RPMI8226 (cell line): Measurements from ENCODE around the gene SERPINB4.

Source experiments
- DNase-seq: peaks from one replicate; pipeline ENCODE4 v3.0.0-alpha.2; 2015

The SERPINB4 gene

GRCh38 chr18:63626431-63626830 lies 17.6 kb downstream of the SERPINB4 start:
- DNase-seq: no peak

- no peak for DNase-seq
Observed at GRCh38 chr18:63624863-63625262, 19.2 kb downstream of the SERPINB4 start.

DNA sequence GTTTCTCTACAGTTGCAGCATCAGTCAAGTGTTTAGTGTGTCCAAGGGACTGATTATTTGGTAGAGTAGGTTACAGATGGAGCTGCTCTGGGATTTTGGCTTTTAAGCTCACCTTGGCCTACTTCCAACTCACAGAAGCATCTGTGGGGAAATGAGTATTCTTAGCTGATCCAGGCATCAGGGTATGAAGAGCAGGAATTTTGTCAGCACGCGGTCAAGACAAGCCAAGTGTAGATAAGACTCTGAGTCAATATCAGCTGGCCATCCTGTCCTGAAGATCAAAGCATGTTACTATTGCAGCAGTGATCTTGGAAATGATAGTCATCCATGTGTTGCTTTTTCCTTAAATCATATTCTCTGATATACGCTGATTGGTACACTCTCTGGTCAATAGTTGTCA lies 24.4 kb downstream of the SERPINB4 start:
- no peak for DNase-seq

- no peak for DNase-seq
Observed at GRCh38 chr18:63617915-63618234, 26.2 kb downstream of the SERPINB4 start.

DNA sequence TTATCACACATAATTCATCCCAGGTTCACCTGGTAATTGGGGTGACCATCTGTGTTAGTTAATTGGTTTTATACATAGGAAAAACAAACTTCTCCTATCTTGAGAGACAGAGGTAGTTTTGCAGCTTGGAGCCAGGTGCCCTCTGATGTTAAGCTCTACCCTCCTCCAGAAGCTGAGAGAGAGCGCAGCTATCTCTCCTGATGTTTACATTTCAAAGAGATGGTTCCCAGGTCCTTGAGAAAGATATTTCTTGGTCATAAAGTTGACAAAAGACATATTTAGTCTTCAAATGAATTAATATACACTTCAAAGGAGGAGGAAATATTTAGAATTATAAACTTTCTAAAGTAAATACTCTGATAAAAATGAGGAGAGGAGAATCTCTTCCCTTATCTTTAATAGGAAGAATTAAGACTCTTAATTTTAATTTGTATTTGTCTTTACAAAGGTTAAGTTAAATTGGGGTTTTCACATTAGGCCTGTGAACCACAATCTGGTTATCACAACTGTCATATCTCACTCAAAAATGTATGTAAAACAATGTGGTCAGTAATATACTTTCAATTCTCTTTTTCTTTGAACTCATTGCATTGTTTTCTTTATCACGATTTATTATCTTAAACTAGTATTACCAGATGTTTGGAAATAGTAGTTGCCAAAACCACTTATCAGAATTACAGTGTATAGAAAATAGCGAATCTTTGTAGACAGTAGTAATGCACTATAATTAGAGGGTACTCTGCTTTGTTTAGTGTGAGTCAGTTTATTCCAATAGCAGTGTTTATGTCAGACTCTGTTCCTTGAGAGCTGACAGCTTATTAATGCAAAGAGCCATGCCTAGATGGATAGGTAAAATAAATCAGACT lies 26.8 kb downstream of the SERPINB4 start:
- no peak for DNase-seq

DNA sequence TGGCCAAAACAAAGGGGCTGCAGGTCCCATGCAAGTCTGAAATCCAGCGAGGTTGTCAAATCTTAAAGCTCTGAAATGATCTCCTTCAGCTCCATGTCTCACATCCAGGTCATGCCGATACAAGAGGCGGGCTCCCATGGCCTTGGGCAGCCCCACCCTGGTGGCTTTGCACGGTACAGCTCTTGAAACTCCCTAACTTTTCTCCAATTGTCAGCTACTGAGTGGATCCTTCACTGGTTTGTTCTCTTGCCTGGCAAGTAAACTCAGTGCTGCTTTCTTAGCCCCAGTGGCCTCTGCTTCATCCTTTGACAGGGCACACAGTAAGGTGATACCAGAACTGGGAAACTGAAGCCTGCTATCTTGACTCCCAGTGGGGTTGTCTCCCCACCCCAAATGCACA lies 30.6 kb downstream of the SERPINB4 start:
- DNase-seq: no peak

- no peak for DNase-seq
Observed at GRCh38 chr18:63606526-63606925, 37.5 kb downstream of the SERPINB4 start.

DNA sequence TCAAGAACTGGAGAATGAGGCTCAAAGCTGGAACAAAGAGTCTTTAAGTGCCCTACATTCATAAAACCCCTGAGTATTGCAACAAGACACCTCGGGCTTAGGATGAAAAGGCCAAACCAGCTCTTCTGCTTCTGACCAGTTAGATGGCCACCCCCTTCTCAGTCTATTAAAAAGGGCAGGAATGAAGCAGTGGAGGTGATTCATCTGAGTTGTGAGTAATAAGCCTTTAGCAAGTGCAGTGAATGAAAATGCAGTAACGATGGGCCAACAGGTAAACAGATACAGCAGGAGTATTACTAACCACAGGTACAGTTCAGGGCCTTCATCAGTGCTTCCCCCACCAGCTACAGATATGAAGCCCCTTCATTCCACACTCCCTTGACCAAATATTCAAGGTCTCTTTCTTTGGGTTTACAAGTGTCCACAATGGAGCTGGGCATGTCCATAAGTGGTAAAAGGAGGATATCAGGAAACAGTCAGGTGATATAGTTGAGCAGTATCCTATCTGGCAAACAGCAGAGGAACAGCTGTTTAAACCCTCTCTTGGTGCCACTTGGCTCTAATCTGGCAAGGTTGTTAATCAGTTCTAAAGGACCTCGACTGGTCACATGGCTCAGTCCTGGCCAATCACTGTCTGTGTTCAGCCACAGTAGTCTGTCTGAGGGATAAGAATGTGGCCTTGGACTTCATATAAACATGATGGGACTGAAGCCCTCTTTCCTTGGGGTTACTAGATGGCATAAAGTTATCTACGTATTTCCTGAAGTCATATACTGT lies 39.1 kb downstream of the SERPINB4 start:
- DNase-seq: no peak

GRCh38 chr18:63603772-63604171 lies 40.3 kb downstream of the SERPINB4 start:
- no peak for DNase-seq

GRCh38 chr18:63603355-63603754 lies 40.7 kb downstream of the SERPINB4 start:
- DNase-seq: no peak

GRCh38 chr18:63596964-63597363 lies 47.1 kb downstream of the SERPINB4 start:
- no peak for DNase-seq

DNA sequence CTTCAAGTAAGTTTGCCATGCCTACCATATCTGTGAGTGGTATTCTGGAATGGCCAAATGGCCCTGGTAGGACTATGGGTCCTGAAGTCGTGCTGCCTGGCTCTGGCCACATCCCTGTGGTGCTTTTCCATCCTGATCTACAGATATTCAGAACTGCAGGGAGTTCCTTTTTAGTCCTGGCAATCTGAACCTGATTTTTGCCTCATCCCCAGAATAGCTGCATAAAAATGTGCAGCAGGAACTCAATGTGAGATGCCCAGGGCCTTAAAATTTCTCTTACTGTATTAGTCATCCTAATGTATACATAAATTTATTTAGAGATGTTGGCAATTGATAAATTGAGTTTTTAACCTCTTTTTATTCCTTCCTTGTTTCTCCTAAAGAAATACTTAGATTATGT lies 51.6 kb downstream of the SERPINB4 start:
- no peak for DNase-seq

DNA sequence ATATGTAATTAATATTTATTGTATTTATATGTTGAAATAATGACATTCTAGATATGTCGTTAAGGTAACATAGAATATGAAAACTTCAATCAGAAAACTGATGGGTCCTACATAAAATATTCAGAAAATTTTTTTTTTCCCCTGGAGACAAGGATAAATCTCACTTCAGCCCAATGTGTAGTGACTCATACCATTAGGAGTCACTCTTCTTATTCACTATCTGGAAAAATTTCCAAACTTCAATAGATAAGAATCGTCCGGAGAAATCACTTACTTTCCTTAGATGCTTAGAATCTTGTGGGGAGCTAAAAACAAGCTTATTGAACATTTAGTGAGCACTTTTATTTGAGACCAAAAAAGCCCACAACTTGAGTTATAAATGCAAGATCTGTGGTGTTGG lies 52.3 kb downstream of the SERPINB4 start:
- DNase-seq: no peak

- DNase-seq: no peak
Observed at GRCh38 chr18:63590966-63591695, 52.9 kb downstream of the SERPINB4 start.

GRCh38 chr18:63590373-63590772 lies 53.7 kb downstream of the SERPINB4 start:
- no peak for DNase-seq

DNA sequence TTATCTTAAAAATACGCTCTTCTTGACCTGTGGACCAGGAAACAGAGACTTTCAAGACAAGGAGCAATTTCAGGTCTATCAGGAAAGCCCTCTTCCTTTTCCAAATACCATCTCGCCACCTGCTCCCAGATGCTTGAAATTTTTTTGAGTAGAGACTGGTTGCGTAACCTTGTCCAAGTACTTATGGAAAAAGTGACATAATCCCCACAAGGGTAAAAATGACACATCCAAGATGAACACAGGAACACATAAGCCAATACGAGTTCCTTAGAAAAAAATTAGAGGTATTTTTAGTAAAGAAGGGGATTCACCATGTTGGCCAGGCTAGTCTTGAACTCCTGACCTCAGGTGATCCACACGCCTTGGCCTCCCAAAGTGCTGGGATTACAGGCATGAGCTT lies 55.1 kb downstream of the SERPINB4 start:
- DNase-seq: no peak
